Omental fat pad (tissue), 4 donors: Measurements from ENCODE around the gene CLDN3. TPM values are rescaled to one million over a fixed set of nuclear protein-coding genes. Genes with fewer than 3 reads are reported as not detected.

Experiments used
- ATAC-seq: fragments of 150-250 bp; one replicate; pipeline ENCODE4 v1.9.1; 2016; ENCODE audit warnings: mild to moderate bottlenecking, moderate library complexity; ENCODE audit not compliant: low FRiP score
- DNase-seq: peaks from one replicate; pipeline ENCODE4 v3.0.0-alpha.2; 2019; ENCODE audit warnings: low spot score
- total RNA-seq, 4 donors: library from RNA; depleted of rRNA; stranded (reverse); fragments of >200 nt; gene quantifications; one replicate each; pipeline ENCODE4 v1.1.0, GENCODE V29; 2016
- TF ChIP-seq, protein P1 (sequence below), 3 donors: fragments of 450-650 bp; IDR thresholded peaks; one replicate each; pipeline ENCODE4 v1.5.1; 2016 to 2017; ENCODE audit warnings: antibody characterized with exemption in 3 of 3, mild to moderate bottlenecking in 3 of 3, moderate library complexity in 2 of 3

CLDN3 gene
- total RNA-seq, 4 donors from 2014 or later: 0.28 TPM; not detected in 3

DNA sequence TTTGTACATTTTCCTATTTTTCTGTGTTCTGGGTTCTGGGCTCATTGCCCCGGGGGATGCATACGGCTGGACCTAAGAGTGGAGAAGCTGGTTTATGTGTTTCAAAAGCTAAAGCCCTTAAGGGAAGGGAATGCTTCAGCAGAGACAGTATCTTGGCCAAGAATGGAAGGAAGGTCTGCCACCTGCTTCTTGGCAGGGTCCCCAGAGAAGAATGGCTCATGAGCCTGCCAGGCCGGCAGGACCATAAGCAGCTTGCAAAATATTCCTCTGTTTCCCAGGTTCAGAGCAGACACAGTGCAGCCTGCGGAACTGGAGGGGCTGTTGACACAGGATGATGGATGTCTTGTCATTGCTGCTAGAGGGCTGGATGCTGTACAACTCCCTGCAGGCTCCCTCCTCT, 23.7 kb downstream of the CLDN3 start:
- DNase-seq: no peak
- TF ChIP-seq, protein P1, sequence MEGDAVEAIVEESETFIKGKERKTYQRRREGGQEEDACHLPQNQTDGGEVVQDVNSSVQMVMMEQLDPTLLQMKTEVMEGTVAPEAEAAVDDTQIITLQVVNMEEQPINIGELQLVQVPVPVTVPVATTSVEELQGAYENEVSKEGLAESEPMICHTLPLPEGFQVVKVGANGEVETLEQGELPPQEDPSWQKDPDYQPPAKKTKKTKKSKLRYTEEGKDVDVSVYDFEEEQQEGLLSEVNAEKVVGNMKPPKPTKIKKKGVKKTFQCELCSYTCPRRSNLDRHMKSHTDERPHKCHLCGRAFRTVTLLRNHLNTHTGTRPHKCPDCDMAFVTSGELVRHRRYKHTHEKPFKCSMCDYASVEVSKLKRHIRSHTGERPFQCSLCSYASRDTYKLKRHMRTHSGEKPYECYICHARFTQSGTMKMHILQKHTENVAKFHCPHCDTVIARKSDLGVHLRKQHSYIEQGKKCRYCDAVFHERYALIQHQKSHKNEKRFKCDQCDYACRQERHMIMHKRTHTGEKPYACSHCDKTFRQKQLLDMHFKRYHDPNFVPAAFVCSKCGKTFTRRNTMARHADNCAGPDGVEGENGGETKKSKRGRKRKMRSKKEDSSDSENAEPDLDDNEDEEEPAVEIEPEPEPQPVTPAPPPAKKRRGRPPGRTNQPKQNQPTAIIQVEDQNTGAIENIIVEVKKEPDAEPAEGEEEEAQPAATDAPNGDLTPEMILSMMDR (IDR thresholded peaks at IDR 0.05): no peak
- no peak for ATAC-seq

DNA sequence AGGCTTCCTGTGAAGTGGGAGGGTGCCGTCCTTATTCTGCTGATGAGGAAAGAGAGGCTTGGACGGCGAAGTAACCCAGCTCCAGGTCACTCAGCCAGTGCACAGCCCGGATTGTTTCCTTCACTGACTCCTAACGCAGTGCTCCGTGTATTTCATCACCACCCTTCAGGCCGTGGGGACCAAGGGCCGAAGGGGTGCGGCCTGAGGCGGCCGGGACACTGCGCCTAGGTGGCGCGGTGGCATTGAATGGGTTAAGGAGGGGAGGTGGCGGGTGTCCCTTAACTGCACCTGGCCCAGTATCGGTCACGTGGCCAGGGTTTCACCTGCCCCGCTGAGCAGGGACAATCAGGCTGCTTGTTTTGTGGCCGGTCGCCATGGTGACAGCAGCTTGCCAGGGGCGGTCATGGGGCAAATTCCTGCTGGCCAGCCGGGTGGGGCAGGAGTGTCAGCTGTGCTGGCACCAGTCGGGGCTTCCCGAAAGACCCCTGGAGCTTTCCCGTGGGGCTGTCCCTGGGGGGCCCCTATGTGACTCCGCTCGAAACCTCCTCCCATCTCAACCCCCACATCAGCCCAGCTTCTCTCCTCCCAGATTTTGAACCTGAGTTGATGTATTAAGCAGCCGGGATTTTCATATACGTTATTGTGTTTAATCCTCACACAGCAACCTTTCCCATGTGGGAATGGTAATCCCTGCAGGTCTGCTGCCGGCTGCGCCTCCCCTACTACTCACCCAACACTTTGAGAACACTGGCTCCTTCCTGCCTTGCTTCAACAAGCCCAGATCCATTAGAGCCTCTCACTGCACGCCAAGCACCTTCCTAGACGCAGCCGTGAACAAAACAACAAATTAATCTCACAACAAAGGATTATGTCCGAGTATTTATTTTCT, 27.1 kb downstream of the CLDN3 start:
- no peak for DNase-seq
- TF ChIP-seq, protein P1 (IDR thresholded peaks at IDR 0.05): no peak
- no peak for ATAC-seq

- DNase-seq: no peak
- ATAC-seq: no peak
- TF ChIP-seq, protein P1 (IDR thresholded peaks at IDR 0.05): no peak
Observed at GRCh38 chr7:73742338-73742752, 27.7 kb downstream of the CLDN3 start.

DNA sequence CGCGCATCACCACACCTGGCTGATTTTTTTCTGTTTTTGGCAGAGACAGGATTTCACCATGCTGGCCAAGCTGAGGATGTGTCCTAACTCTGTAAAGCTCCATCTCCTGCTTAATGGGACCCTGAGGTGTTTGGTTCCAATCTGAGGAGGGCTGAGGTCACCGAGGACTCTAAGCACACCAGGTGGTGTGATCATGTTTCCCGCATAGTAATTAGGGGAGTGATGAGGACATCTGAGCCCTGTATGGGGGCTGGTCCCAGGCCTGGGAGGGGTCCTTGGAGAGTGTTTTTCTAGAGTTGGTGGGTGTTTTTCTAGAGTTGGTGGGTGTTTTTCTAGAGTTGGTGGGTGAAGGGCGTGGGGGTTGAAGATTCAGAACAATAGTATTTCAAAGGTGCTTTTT, 28.5 kb downstream of the CLDN3 start:
- TF ChIP-seq, protein P1 (IDR thresholded peaks at IDR 0.05): no peak
- no peak for ATAC-seq
- no peak for DNase-seq

DNA sequence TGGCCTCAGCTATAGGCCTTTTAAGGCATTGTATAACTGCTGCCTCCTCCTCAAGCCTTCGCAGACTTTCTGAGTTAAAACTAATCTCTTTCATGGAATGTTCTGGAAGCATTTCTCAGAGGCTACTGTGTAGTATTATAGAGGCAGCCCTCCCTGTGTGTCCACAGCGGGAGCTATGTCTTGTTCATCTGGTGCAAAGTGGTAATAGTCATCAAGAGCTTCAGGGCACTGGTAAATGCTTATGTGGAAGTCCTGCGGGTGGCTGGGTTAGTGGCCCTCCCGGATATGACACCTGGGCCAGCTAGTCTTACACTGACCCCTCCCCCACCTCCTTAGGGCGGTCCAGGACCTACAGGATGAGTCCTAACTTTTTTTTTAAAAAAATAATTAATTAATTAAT, 29.3 kb downstream of the CLDN3 start:
- DNase-seq (no peak), ATAC-seq (no peak)
- TF ChIP-seq, protein P1 (IDR thresholded peaks at IDR 0.05): no peak

GRCh38 chr7:73740212-73740611, 29.9 kb downstream of the CLDN3 start:
- DNase-seq (no peak), ATAC-seq (no peak)
- TF ChIP-seq, protein P1 (IDR thresholded peaks at IDR 0.05): no peak

DNA sequence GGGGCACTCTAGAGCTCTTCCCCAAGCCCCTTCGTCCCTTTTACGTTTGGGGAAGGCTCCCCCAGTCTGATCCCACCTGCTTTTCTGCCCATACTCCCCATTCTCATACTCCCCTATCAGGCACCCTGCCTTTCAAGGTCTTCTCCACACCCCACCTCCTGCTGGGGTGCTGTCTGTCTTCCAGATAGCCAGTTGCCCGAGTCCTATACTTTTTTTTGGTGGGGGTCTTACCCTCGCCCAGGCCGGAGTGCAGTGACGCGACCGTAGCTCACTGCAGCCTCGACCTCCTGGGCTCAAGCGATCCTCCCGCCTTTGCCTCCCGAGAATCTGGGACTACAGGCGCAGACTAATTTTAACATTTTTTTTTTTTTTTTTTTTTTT, 30.7 kb downstream of the CLDN3 start:
- ATAC-seq (no peak), DNase-seq (no peak)
- TF ChIP-seq, protein P1 (IDR thresholded peaks at IDR 0.05): no peak
